Ishikawa (cell line): ENCODE data around the gene CD47.

Experiments used
- CEBPB ChIP-seq: IDR thresholded peaks from 2 replicates; pipeline ENCODE4 v1.6.1; 2012
- CREB1 ChIP-seq: IDR thresholded peaks from 2 replicates; pipeline ENCODE4 v1.6.1; 2012; ENCODE audit warnings: low read depth
- EGR1 ChIP-seq: IDR thresholded peaks from 2 replicates; pipeline ENCODE4 v1.6.1; 2012
- EP300 ChIP-seq: IDR thresholded peaks from 2 replicates; pipeline ENCODE4 v1.6.1; 2012; ENCODE audit warnings: borderline replicate concordance
- FOXM1 ChIP-seq: IDR thresholded peaks from 2 replicates; pipeline ENCODE4 v1.6.1; 2012; ENCODE audit warnings: low read depth, borderline replicate concordance
- NFIC ChIP-seq: IDR thresholded peaks from 2 replicates; pipeline ENCODE4 v1.6.1; 2012
- RAD21 ChIP-seq: IDR thresholded peaks from 2 replicates; pipeline ENCODE4 v1.6.1; 2012; ENCODE audit warnings: low read depth
- TAF1 ChIP-seq: IDR thresholded peaks from 2 replicates; pipeline ENCODE4 v1.6.1; 2012; ENCODE audit warnings: low read depth, mild to moderate bottlenecking
- TCF12 ChIP-seq: IDR thresholded peaks from 2 replicates; pipeline ENCODE4 v1.6.1; 2012; ENCODE audit warnings: low read depth
- TEAD4 ChIP-seq: IDR thresholded peaks from 2 replicates; pipeline ENCODE4 v1.6.1; 2012
- YY1 ChIP-seq: IDR thresholded peaks from 2 replicates; pipeline ENCODE4 v1.6.1; 2012; ENCODE audit warnings: low read depth
- ZBTB7A ChIP-seq: IDR thresholded peaks from 2 replicates; pipeline ENCODE4 v1.6.1; 2012; ENCODE audit warnings: low read depth
- TF ChIP-seq, protein P1 (sequence below): IDR thresholded peaks from 2 replicates; pipeline ENCODE4 v1.6.1; 2012; ENCODE audit warnings: low read depth, mild to moderate bottlenecking
- TF ChIP-seq, protein P2 (sequence below): IDR thresholded peaks from 2 replicates; pipeline ENCODE4 v1.6.1; 2012
- TF ChIP-seq, protein P3 (sequence below): IDR thresholded peaks from 2 replicates; pipeline ENCODE4 v1.6.1; 2012

Gene CD47

DNA sequence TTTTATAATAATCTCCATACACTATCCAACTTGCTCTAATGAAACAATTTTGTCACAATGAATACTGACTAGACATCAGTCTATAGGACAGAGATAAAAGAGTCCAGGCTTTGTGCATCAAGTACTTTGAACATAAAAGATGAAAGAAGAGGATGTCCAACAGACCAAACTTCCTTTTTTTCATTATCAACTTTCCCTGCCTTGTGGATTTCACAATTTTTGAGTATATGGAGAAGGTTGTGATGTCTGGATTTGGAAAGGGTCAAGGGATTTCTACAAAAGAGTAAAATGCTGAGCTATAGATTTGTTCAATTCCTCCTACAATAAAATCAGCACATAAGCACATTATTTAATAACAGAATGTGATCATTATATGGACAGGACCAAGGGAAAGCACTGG is 25.7 kb downstream of the CD47 start:
- TF ChIP-seq EGR1 = no peak
- TF ChIP-seq CEBPB = no peak
- TF ChIP-seq ZBTB7A = no peak
- TF ChIP-seq TCF12 = no peak
- TF ChIP-seq, protein P1, sequence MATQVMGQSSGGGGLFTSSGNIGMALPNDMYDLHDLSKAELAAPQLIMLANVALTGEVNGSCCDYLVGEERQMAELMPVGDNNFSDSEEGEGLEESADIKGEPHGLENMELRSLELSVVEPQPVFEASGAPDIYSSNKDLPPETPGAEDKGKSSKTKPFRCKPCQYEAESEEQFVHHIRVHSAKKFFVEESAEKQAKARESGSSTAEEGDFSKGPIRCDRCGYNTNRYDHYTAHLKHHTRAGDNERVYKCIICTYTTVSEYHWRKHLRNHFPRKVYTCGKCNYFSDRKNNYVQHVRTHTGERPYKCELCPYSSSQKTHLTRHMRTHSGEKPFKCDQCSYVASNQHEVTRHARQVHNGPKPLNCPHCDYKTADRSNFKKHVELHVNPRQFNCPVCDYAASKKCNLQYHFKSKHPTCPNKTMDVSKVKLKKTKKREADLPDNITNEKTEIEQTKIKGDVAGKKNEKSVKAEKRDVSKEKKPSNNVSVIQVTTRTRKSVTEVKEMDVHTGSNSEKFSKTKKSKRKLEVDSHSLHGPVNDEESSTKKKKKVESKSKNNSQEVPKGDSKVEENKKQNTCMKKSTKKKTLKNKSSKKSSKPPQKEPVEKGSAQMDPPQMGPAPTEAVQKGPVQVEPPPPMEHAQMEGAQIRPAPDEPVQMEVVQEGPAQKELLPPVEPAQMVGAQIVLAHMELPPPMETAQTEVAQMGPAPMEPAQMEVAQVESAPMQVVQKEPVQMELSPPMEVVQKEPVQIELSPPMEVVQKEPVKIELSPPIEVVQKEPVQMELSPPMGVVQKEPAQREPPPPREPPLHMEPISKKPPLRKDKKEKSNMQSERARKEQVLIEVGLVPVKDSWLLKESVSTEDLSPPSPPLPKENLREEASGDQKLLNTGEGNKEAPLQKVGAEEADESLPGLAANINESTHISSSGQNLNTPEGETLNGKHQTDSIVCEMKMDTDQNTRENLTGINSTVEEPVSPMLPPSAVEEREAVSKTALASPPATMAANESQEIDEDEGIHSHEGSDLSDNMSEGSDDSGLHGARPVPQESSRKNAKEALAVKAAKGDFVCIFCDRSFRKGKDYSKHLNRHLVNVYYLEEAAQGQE = no peak
- TF ChIP-seq RAD21 = no peak
- TF ChIP-seq, protein P2, sequence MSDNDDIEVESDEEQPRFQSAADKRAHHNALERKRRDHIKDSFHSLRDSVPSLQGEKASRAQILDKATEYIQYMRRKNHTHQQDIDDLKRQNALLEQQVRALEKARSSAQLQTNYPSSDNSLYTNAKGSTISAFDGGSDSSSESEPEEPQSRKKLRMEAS = no peak
- TF ChIP-seq NFIC = no peak
- no peak for TF ChIP-seq CREB1

DNA sequence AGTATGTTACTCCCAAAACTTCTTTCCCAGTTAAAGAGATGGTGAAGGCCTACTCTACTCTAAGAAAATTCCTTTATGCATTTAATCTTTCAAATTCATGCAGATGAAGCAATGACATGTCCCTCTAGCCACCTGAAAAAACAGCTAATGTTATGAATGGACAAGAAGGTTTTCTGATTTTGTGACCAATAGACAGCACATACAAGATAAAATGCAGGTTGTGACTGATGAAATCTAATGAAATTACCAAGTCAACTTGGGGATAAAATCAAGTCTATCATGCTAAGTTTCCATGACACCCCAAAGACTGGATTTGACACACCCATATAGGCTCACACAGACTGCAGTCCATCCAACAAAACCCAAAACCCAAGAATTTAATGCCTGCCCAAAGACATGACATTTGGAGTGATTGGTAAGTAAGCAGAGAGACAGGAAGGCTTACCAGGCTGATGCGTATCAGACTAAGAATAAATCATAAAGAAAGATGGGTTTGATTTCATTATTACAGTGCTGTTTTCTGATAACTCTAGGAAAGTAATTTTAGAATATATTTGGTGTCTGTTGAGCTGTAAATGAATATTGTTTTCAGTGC is 26.4 kb downstream of the CD47 start:
- TF ChIP-seq TCF12 = no peak

DNA sequence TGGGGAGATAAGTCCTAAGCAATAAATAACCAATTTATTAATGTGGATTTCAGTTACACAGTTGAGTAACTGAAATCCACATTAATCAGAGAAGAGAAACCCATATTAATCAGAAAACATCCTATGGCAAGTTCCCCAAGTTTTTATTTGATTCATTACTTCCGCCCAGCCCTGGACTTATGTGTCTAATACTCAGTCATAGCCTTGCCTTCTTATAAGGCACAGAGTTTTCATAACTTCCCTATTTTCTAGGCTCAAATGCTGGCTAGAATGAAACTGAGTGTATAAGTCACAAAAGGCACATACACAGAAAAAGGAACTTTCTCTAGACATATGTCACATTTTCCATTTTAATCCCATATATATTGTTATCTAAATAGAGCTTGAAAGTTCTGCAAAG is 28.8 kb downstream of the CD47 start:
- TF ChIP-seq EP300 = no peak
- no peak for TF ChIP-seq TEAD4
- TF ChIP-seq EGR1 = no peak
- TF ChIP-seq YY1 = no peak
- no peak for TF ChIP-seq ZBTB7A
- no peak for TF ChIP-seq TAF1
- TF ChIP-seq, protein P1 = no peak
- TF ChIP-seq RAD21 = no peak
- no peak for TF ChIP-seq TCF12
- TF ChIP-seq NFIC = no peak
- TF ChIP-seq, protein P3, sequence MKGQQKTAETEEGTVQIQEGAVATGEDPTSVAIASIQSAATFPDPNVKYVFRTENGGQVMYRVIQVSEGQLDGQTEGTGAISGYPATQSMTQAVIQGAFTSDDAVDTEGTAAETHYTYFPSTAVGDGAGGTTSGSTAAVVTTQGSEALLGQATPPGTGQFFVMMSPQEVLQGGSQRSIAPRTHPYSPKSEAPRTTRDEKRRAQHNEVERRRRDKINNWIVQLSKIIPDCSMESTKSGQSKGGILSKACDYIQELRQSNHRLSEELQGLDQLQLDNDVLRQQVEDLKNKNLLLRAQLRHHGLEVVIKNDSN = no peak
- TF ChIP-seq FOXM1 = no peak
- TF ChIP-seq CREB1 = no peak
- TF ChIP-seq CEBPB = no peak
- TF ChIP-seq, protein P2 = no peak

DNA sequence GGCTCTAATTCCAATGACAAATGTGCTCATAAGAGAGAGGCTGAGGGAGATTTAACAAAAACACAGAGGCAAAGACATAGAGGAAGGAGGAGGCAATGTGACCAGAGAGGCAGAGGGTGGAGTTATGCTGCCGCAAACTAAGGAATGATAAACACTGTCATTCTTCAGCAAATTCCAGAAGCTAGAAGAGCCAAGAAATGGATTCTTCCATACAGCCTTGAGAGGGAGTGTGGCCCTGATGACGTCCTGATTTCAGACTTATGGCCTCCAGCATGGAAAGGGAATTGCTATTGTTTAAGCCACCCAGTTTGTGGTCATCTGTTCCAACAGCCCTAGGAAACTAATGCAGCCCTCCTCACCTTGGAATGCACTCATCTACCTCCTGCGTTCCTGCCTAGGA is 30.5 kb downstream of the CD47 start:
- TF ChIP-seq NFIC = no peak
- TF ChIP-seq, protein P1 = no peak
- TF ChIP-seq FOXM1 = no peak
- no peak for TF ChIP-seq EP300
- TF ChIP-seq ZBTB7A = no peak

DNA sequence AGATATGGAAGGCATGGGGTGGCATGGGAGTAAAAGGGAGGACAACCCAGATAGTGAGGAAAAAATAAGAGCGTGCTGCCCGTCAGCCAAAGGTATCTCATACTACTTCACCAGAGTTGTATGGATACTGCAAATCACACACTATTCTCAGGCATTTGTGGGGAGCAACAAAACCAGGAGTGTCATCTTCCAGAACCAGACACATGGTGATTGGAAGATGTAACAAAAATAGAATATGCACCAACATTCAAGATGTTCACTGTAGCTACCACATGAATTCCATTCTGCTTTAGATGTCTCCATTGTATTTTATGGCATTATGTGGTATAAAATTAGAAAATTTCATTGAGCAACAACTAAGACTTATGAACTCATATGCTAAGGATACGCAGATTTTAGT is 34.9 kb downstream of the CD47 start:
- no peak for TF ChIP-seq NFIC
- TF ChIP-seq EGR1 = no peak
- TF ChIP-seq ZBTB7A = no peak
- no peak for TF ChIP-seq TAF1
- no peak for TF ChIP-seq TCF12
- TF ChIP-seq RAD21 = no peak

DNA sequence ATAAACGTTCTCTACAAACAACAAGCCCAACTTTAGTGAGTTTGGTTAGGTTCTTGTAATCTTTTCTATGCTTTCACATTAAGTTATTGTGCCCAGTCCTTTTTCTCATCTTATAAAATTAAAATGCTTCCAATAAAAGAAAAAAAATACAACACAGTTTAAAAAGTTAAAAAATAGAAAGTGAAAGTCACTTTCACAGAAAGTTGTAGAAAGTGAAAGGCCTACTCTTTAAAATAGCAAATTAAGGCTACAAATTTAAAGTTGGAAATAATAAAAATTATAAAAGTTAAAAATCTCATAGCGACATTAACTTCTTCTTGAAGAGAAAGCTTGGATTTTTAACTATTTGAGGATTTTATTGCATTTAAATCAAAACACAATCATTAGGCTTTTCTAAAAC is 35.9 kb downstream of the CD47 start:
- TF ChIP-seq RAD21 (no peak), CREB1 (no peak), CEBPB (no peak), EGR1 (no peak), NFIC (no peak)
